K562 (cell line): Measurements from ENCODE around the gene C1QTNF5. TPM values are rescaled to one million over a fixed set of nuclear protein-coding genes. Genes with fewer than 3 reads are reported as not detected.

Source experiments
- ATAC-seq: fragments of 200-7000 bp; cut with Tn5 transposase; 3 replicates; pipeline ENCODE4 v1.9.1; 2020; ENCODE audit warnings: moderate library complexity
- BruUV-seq: library from RNA; stranded (reverse); fragments of 400-500 nt; replicated peaks from 2 replicates; lab custom pipeline; 2021; lab: Mats Ljungman, UMichigan
- CTCF ChIA-PET: fragments of 300-600 bp; formaldehyde crosslinking; extraction: SDS; loops from one replicate; lab custom pipeline; 2021; ENCODE audit warnings: low intra/inter-chr PET ratio; lab: Yijun Ruan, JAX
- POLR2A ChIA-PET: fragments of 300-600, 350-650 bp; sonication (Branson Sonifier 250); formaldehyde crosslinking; extraction: SDS; loops from one replicate; lab custom pipeline; 2021; ENCODE audit warnings: antibody characterized with exemption, inconsistent platforms; lab: Yijun Ruan, JAX
- DNase-seq, 4 experiments: peaks; one replicate each; pipeline versions ENCODE4 v3.0.0 to v3.0.0-alpha.2; 2011 to 2018; ENCODE audit warnings: low spot score in 3 of 4, mixed read lengths in 3 of 4; ENCODE audit errors: extremely low read depth in 1 of 4
- FAIRE-seq: peaks from 2 replicates; lab custom pipeline; 2011; peaks lifted over from hg19 to GRCh38; lab: Jason Lieb, UNC
- H2AFZ ChIP-seq: 2 replicates; pipeline ENCODE4 v1.6.0; 2011; ENCODE audit warnings: low read depth, low read length, control low read depth, inconsistent platforms
- H3K27ac ChIP-seq: fragments of 200-600 bp; 3 replicates; pipeline ENCODE4 v1.8.0; 2011; ENCODE audit warnings: low read depth, mild to moderate bottlenecking, control low read depth, inconsistent platforms, low read length, moderate library complexity, mixed read lengths; ENCODE audit errors: extremely low read depth
- H3K27me3 ChIP-seq, 2 experiments: fragments of 300-600 bp in 1 of 2; 2 replicates in 1 of 2; 3 replicates in 1 of 2; pipeline versions ENCODE4 v1.6.0 to v1.8.0; 2011; ENCODE audit warnings: inconsistent platforms in 2 of 2, low read length in 2 of 2, mild to moderate bottlenecking in 1 of 2, mixed read lengths in 1 of 2, moderate library complexity in 1 of 2; ENCODE audit not compliant: control insufficient read depth in 2 of 2, insufficient read depth in 2 of 2
- H3K36me3 ChIP-seq: fragments of 300-600 bp; 3 replicates; pipeline ENCODE4 v1.8.0; 2011; ENCODE audit warnings: mild to moderate bottlenecking, low read length, inconsistent platforms; ENCODE audit not compliant: control insufficient read depth, insufficient read depth
- H3K4me1 ChIP-seq, 2 experiments: fragments of 200-600 bp in 1 of 2; replicated peaks in 1 of 2; 2 replicates in 1 of 2; 3 replicates in 1 of 2; pipeline versions ENCODE4 v1.5.1 to v1.8.0; 2011; ENCODE audit warnings: inconsistent platforms in 2 of 2, low read length in 2 of 2, mild to moderate bottlenecking in 1 of 2, mixed read lengths in 1 of 2, moderate library complexity in 1 of 2; ENCODE audit not compliant: control insufficient read depth in 2 of 2, insufficient read depth in 2 of 2
- H3K4me2 ChIP-seq: 2 replicates; pipeline ENCODE4 v1.6.1; 2011; ENCODE audit warnings: low read length, control low read depth, inconsistent platforms, mixed read lengths; ENCODE audit not compliant: insufficient read depth
- H3K4me3 ChIP-seq: fragments of 200-600 bp; sonication (generic), shearing (Covaris generic); 2 replicates; pipeline ENCODE4 v1.5.1; 2016; ENCODE audit warnings: control low read depth, inconsistent platforms
- H3K79me2 ChIP-seq: fragments of 200-600 bp; 3 replicates; pipeline ENCODE4 v1.8.0; 2011; ENCODE audit warnings: low read length, inconsistent platforms; ENCODE audit not compliant: control insufficient read depth, insufficient read depth
- H3K9ac ChIP-seq, 2 experiments: 2 replicates each; pipeline versions ENCODE4 v1.6.0 to v1.6.1; 2011; ENCODE audit warnings: low read depth in 2 of 2, low read length in 2 of 2, control low read depth in 1 of 2, inconsistent platforms in 1 of 2, mild to moderate bottlenecking in 1 of 2, mixed read lengths in 1 of 2; ENCODE audit not compliant: insufficient read depth in 1 of 2
- H3K9me1 ChIP-seq: one replicate; pipeline ENCODE4 v1.6.0; 2011; ENCODE audit warnings: inconsistent platforms, mild to moderate bottlenecking, low read length, moderate library complexity; ENCODE audit not compliant: control insufficient read depth, insufficient read depth
- H3K9me3 ChIP-seq: replicated peaks from 2 replicates; pipeline ENCODE4 v1.5.1; 2011; ENCODE audit warnings: low read depth, low read length, inconsistent platforms; ENCODE audit not compliant: control insufficient read depth, insufficient read depth
- H4K20me1 ChIP-seq: replicated peaks from 2 replicates; pipeline ENCODE4 v1.6.1; 2011; ENCODE audit warnings: low read length, inconsistent platforms, mixed read lengths; ENCODE audit not compliant: control insufficient read depth, insufficient read depth
- CAMTA2 ChIP-seq: fragments of 250-450 bp; sonication (Bioruptor Pico); conservative IDR thresholded peaks from 2 replicates; pipeline ENCODE4 v1.5.1; 2022
- CBFA2T3 ChIP-seq: fragments of 450-650 bp; IDR thresholded peaks from 2 replicates; pipeline ENCODE4 v1.6.1; 2017
- E2F3 ChIP-seq: fragments of 250-450 bp; sonication (Bioruptor Pico); IDR thresholded peaks from 2 replicates; pipeline ENCODE4 v1.4.0; 2020; ENCODE audit warnings: mild to moderate bottlenecking
- NFYB ChIP-seq: IDR thresholded peaks from 2 replicates; pipeline ENCODE4 v1.6.1; 2011; ENCODE audit warnings: mild to moderate bottlenecking, moderate library complexity; ENCODE audit not compliant: insufficient read length; ENCODE audit errors: extremely low read depth
- XRCC3 ChIP-seq: fragments of 450-650 bp; IDR thresholded peaks from 2 replicates; pipeline ENCODE4 v1.6.1; 2017; ENCODE audit warnings: mild to moderate bottlenecking, moderate library complexity
- ZNF197 ChIP-seq: fragments of 200-800 bp; sonication (Bioruptor generic); IDR thresholded peaks from 2 replicates; pipeline ENCODE4 v1.6.1; 2016; ENCODE audit warnings: low read depth, missing genetic modification characterization, missing compliant biosample characterization
- ZNF586 ChIP-seq: fragments of 450-650 bp; formaldehyde crosslinking; conservative IDR thresholded peaks from 2 replicates; pipeline ENCODE4 v1.4.0; 2020; ENCODE audit warnings: mild to moderate bottlenecking, moderate library complexity
- WGBS: fragments of 100-300 bp; shearing (Covaris generic); methylation state at CpG from one replicate; pipeline ENCODE4 v1.1.6; 2016; ENCODE audit warnings: low coverage, mixed read lengths; ENCODE audit not compliant: insufficient coverage; ENCODE audit errors: missing lambda C conversion rate; 5-methylcytosine and 5-hydroxymethylcytosine counted together
- in situ Hi-C: fragments of 300-500 bp; cut with MboI; formaldehyde crosslinking; loops from 4 replicates; pipeline ENCODE4 v1.15.0; 2018; ENCODE audit warnings: inconsistent platforms, mixed read lengths
- intact Hi-C: fragments of 100-400 bp; cut with micrococcal nuclease; formaldehyde crosslinking; loops from 2 replicates; pipeline ENCODE4 v1.14.2; 2022
- polyA plus RNA-seq, 8 experiments: library from polyadenylated mRNA; depleted of rRNA in 4 of 8; stranded (reverse) in 5 of 8; unstranded in 3 of 8; fragments of >200 nt; fragmentation: Nextera tagmentation in 2 of 8; fragmentation: Illumina TruSeq in 1 of 8; extraction: Ambion mirVana in 2 of 8; extraction: Trizol in 1 of 8; gene quantifications; 2 replicates each; pipeline versions ENCODE4 v1.2.1 to v1.2.3, GENCODE V29; 2011 to 2014; ENCODE audit warnings: inconsistent platforms in 1 of 8, missing spikeins in 1 of 8
- total RNA-seq, 7 experiments: library from RNA; depleted of rRNA in 6 of 7; stranded (reverse); fragments of >200 nt in 6 of 7; fragmentation: Illumina TruSeq in 2 of 7; extraction: Trizol in 2 of 7; gene quantifications; 2 replicates each; pipeline versions ENCODE4 v1.2.1 to v1.2.3, GENCODE V29; 2011 to 2021; ENCODE audit warnings: low replicate concordance in 1 of 7
- TF ChIP-seq, protein P1 (sequence below): IDR thresholded peaks from 2 replicates; pipeline ENCODE4 v1.6.1; 2011; ENCODE audit not compliant: insufficient read length; ENCODE audit errors: extremely low read depth
- TF ChIP-seq, protein P2 (sequence below): fragments of 200-600 bp; sonication (generic); IDR thresholded peaks from one replicate; pipeline ENCODE4 v1.6.1; 2012; ENCODE audit warnings: mild to moderate bottlenecking, low read depth, low read length, inconsistent platforms

The C1QTNF5 gene
- total and polyA plus RNA-seq, 9 of the 15 experiments (the other 6 are each of a cell fraction or from before 2014, with no cell fraction given): 0.07 to 0.76 (median 0.24) TPM; not detected in 1

DNA sequence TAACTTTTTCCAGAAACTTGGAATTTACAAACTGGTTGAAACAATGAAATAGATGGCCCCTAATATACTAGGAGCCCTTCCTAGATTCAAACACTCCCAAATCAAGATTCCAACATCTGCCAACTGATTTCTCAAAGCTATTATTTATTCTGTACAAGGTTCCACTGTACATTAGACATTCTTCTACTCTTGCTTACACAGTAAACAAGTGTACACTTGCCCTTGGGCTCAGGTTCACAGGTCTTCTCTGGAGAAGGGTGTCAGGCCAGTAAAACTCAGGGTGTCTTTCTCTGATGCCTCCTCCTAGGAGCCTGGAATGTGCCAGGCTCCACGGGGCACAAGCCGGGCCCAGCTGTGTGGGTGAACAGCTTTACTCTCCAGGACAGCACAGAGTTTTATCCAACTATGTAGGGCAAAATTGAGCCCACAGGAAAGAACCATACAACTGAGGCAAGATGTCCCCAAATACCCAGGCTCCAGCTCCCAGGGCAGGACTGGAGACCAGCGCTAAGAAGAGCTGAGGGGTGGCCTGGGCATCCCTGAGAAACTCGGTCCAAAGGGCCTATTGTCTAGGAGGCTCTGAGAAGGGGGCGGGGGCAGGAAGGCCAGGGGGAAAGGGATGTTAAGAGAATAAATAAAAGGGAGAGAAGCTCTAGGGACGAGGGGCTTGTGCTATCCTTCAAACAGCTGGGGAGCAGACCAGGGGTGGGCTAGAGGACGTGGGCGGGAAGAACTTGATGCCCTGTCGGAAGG lies 14.6 kb upstream of the C1QTNF5 start:
- H3K4me2 ChIP-seq: no peak overlapping the region
- TF ChIP-seq NFYB: no peak
- TF ChIP-seq CAMTA2 (CRISPR knock-in tag): no peak
- no peak for TF ChIP-seq ZNF586 (CRISPR knock-in tag)
- TF ChIP-seq CBFA2T3: no peak
- no peak for TF ChIP-seq E2F3 (CRISPR knock-in tag)
- no peak for TF ChIP-seq XRCC3
- TF ChIP-seq, protein P1, sequence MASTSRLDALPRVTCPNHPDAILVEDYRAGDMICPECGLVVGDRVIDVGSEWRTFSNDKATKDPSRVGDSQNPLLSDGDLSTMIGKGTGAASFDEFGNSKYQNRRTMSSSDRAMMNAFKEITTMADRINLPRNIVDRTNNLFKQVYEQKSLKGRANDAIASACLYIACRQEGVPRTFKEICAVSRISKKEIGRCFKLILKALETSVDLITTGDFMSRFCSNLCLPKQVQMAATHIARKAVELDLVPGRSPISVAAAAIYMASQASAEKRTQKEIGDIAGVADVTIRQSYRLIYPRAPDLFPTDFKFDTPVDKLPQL: no peak
- TF ChIP-seq, protein P2, sequence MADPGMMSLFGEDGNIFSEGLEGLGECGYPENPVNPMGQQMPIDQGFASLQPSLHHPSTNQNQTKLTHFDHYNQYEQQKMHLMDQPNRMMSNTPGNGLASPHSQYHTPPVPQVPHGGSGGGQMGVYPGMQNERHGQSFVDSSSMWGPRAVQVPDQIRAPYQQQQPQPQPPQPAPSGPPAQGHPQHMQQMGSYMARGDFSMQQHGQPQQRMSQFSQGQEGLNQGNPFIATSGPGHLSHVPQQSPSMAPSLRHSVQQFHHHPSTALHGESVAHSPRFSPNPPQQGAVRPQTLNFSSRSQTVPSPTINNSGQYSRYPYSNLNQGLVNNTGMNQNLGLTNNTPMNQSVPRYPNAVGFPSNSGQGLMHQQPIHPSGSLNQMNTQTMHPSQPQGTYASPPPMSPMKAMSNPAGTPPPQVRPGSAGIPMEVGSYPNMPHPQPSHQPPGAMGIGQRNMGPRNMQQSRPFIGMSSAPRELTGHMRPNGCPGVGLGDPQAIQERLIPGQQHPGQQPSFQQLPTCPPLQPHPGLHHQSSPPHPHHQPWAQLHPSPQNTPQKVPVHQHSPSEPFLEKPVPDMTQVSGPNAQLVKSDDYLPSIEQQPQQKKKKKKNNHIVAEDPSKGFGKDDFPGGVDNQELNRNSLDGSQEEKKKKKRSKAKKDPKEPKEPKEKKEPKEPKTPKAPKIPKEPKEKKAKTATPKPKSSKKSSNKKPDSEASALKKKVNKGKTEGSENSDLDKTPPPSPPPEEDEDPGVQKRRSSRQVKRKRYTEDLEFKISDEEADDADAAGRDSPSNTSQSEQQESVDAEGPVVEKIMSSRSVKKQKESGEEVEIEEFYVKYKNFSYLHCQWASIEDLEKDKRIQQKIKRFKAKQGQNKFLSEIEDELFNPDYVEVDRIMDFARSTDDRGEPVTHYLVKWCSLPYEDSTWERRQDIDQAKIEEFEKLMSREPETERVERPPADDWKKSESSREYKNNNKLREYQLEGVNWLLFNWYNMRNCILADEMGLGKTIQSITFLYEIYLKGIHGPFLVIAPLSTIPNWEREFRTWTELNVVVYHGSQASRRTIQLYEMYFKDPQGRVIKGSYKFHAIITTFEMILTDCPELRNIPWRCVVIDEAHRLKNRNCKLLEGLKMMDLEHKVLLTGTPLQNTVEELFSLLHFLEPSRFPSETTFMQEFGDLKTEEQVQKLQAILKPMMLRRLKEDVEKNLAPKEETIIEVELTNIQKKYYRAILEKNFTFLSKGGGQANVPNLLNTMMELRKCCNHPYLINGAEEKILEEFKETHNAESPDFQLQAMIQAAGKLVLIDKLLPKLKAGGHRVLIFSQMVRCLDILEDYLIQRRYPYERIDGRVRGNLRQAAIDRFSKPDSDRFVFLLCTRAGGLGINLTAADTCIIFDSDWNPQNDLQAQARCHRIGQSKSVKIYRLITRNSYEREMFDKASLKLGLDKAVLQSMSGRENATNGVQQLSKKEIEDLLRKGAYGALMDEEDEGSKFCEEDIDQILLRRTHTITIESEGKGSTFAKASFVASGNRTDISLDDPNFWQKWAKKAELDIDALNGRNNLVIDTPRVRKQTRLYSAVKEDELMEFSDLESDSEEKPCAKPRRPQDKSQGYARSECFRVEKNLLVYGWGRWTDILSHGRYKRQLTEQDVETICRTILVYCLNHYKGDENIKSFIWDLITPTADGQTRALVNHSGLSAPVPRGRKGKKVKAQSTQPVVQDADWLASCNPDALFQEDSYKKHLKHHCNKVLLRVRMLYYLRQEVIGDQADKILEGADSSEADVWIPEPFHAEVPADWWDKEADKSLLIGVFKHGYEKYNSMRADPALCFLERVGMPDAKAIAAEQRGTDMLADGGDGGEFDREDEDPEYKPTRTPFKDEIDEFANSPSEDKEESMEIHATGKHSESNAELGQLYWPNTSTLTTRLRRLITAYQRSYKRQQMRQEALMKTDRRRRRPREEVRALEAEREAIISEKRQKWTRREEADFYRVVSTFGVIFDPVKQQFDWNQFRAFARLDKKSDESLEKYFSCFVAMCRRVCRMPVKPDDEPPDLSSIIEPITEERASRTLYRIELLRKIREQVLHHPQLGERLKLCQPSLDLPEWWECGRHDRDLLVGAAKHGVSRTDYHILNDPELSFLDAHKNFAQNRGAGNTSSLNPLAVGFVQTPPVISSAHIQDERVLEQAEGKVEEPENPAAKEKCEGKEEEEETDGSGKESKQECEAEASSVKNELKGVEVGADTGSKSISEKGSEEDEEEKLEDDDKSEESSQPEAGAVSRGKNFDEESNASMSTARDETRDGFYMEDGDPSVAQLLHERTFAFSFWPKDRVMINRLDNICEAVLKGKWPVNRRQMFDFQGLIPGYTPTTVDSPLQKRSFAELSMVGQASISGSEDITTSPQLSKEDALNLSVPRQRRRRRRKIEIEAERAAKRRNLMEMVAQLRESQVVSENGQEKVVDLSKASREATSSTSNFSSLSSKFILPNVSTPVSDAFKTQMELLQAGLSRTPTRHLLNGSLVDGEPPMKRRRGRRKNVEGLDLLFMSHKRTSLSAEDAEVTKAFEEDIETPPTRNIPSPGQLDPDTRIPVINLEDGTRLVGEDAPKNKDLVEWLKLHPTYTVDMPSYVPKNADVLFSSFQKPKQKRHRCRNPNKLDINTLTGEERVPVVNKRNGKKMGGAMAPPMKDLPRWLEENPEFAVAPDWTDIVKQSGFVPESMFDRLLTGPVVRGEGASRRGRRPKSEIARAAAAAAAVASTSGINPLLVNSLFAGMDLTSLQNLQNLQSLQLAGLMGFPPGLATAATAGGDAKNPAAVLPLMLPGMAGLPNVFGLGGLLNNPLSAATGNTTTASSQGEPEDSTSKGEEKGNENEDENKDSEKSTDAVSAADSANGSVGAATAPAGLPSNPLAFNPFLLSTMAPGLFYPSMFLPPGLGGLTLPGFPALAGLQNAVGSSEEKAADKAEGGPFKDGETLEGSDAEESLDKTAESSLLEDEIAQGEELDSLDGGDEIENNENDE: no peak
- no peak for TF ChIP-seq ZNF197 (CRISPR knock-in tag)

More for the DNA sequence above, 14.6 kb upstream of the C1QTNF5 start:
- CTCF ChIA-PET: interaction anchor here (0.5 to 4.1 kb wide), 7 partner anchors 13 to 179 kb away, joined by 3 to 51 read pairs (median 5); partner anchors contain the start of gene USP2
- intact Hi-C loops (loop anchor here (10.0 kb wide), 1 partner anchor 860 kb away; the partner anchor contains the start of gene OAF), in situ Hi-C loops (loop anchor here (5.0 kb wide), 1 partner anchor 117 kb away; no protein-coding TSS in a partner anchor)
- BruUV-seq: no TSS peak
- H4K20me1 ChIP-seq: no peaks in the 10 kb centered on the region
- no peak overlapping the region for H3K4me3 ChIP-seq
- H3K79me2 ChIP-seq: no peaks in the 10 kb centered on the region
- H3K4me1 ChIP-seq: peaks cover 4 to 11% of the 10 kb centered on the region in 2 experiments; a peak in 4 of 5 replicates
- no peaks in the 10 kb centered on the region for H3K9me1 ChIP-seq
- H3K9me3 ChIP-seq: no peaks in the 10 kb centered on the region
- no peak overlapping the region for H2AFZ ChIP-seq
- ATAC-seq (no peak), FAIRE-seq (no peak), DNase-seq (no peak)
- POLR2A ChIA-PET: interaction anchor here (1.2 kb wide), 1 partner anchor 18 kb away, joined by 9 read pairs; no protein-coding TSS in a partner anchor
- H3K27ac ChIP-seq: no peak overlapping the region
- no peaks in the 10 kb centered on the region for H3K27me3 ChIP-seq
- peaks cover 44% of the 10 kb centered on the region for H3K36me3 ChIP-seq
- 54% methylated on average over 9 of the region's 9 CpGs for WGBS
- H3K9ac ChIP-seq: no peak overlapping the region
